Panc1 (cell line): ENCODE data around the gene ZNF511. TPM values are rescaled to one million over a fixed set of nuclear protein-coding genes. Genes with fewer than 3 reads are reported as not detected.

Source experiments
- ATAC-seq: fragments of 200-7000 bp; cut with Tn5 transposase; 2 replicates; pipeline ENCODE4 v1.9.1; 2020; ENCODE audit warnings: mild to moderate bottlenecking, moderate library complexity
- BruUV-seq: library from RNA; stranded (reverse); fragments of 400-500 nt; replicated peaks from 2 replicates; lab custom pipeline; 2021; lab: Mats Ljungman, UMichigan
- CTCF ChIA-PET: fragments of 300-600 bp; sonication (Branson Sonifier 250); formaldehyde crosslinking; loops from one replicate; lab custom pipeline; 2022; ENCODE audit warnings: antibody characterized with exemption; lab: Charles Lee
- POLR2A ChIA-PET: fragments of 300-600 bp; sonication (Branson Sonifier 250); formaldehyde crosslinking; loops from one replicate; lab custom pipeline; 2022; ENCODE audit warnings: antibody characterized with exemption; lab: Charles Lee
- DNase-seq: peaks from one replicate; pipeline ENCODE4 v3.0.0-alpha.2; 2010; ENCODE audit warnings: low read depth, low spot score
- H3K27ac ChIP-seq: 2 replicates; pipeline ENCODE4 v1.5.1; 2011; ENCODE audit warnings: mild to moderate bottlenecking, low read length, inconsistent platforms
- H3K27me3 ChIP-seq: fragments of 200-500 bp; sonication (Bioruptor generic); 2 replicates; pipeline ENCODE4 v1.6.0; 2014; ENCODE audit warnings: low read length, inconsistent platforms; ENCODE audit not compliant: control insufficient read depth, insufficient read depth
- H3K36me3 ChIP-seq: fragments of 200-500 bp; sonication (Bioruptor generic); 2 replicates; pipeline ENCODE4 v1.5.1; 2014; ENCODE audit warnings: inconsistent platforms, mild to moderate bottlenecking, low read length, moderate library complexity; ENCODE audit not compliant: control insufficient read depth, insufficient read depth
- H3K4me1 ChIP-seq: 2 replicates; pipeline ENCODE4 v1.5.1; 2011; ENCODE audit warnings: inconsistent platforms, mild to moderate bottlenecking, low read length, moderate library complexity; ENCODE audit not compliant: control insufficient read depth, insufficient read depth
- H3K4me3 ChIP-seq, 2 experiments: 2 replicates each; pipeline ENCODE4 v1.5.1; 2011 to 2012; ENCODE audit warnings: low read depth in 2 of 2, low read length in 2 of 2, mild to moderate bottlenecking in 2 of 2, inconsistent platforms in 1 of 2, moderate library complexity in 1 of 2
- H3K9me3 ChIP-seq: fragments of 200-500 bp; sonication (Bioruptor generic); 2 replicates; pipeline ENCODE4 v1.5.1; 2014; ENCODE audit warnings: low read depth, mild to moderate bottlenecking, inconsistent platforms, low read length, moderate library complexity; ENCODE audit not compliant: control insufficient read depth, insufficient read depth
- POLR2AphosphoS5 ChIP-seq: IDR thresholded peaks from 2 replicates; pipeline ENCODE4 v1.6.1; 2012; ENCODE audit warnings: mild to moderate bottlenecking, low read depth, low read length, moderate library complexity
- SIN3A ChIP-seq: IDR thresholded peaks from 2 replicates; pipeline ENCODE4 v1.6.1; 2012; ENCODE audit warnings: low read depth, mild to moderate bottlenecking, low read length, moderate library complexity, borderline replicate concordance; ENCODE audit not compliant: insufficient read depth
- TCF7L2 ChIP-seq: IDR thresholded peaks from 2 replicates; pipeline ENCODE4 v1.6.1; 2011; ENCODE audit warnings: mild to moderate bottlenecking, low read depth, low read length, inconsistent platforms
- in situ Hi-C: cut with HindIII; loops from 2 replicates; pipeline ENCODE4 v1.10.0; 2016; ENCODE audit warnings: low sequenced_read_pairs, low pct_unique_long_range_greater_than_20kb
- intact Hi-C: fragments of 100-400 bp; cut with micrococcal nuclease; formaldehyde crosslinking; loops from one replicate; pipeline ENCODE4 v1.10.0; 2022; ENCODE audit not compliant: unreplicated experiment
- total RNA-seq: library from RNA; stranded (reverse); gene quantifications from one replicate; pipeline ENCODE4 v1.2.1, GENCODE V29; 2021; ENCODE audit not compliant: unreplicated experiment
- TF ChIP-seq, protein P1 (sequence below), 2 experiments: IDR thresholded peaks; 2 replicates each; pipeline ENCODE4 v1.6.1; 2011 to 2012; ENCODE audit warnings: low read depth in 2 of 2, control low read depth in 1 of 2, low read length in 1 of 2, mild to moderate bottlenecking in 1 of 2, moderate library complexity in 1 of 2; ENCODE audit not compliant: insufficient read depth in 1 of 2
- TF ChIP-seq, protein P2 (sequence below): fragments of 450-650 bp; IDR thresholded peaks from 2 replicates; pipeline ENCODE4 v1.5.1; 2017; ENCODE audit warnings: mild to moderate bottlenecking

Gene ZNF511
- total RNA-seq, 1 experiment from 2014 or later, result 93.8 TPM

DNA sequence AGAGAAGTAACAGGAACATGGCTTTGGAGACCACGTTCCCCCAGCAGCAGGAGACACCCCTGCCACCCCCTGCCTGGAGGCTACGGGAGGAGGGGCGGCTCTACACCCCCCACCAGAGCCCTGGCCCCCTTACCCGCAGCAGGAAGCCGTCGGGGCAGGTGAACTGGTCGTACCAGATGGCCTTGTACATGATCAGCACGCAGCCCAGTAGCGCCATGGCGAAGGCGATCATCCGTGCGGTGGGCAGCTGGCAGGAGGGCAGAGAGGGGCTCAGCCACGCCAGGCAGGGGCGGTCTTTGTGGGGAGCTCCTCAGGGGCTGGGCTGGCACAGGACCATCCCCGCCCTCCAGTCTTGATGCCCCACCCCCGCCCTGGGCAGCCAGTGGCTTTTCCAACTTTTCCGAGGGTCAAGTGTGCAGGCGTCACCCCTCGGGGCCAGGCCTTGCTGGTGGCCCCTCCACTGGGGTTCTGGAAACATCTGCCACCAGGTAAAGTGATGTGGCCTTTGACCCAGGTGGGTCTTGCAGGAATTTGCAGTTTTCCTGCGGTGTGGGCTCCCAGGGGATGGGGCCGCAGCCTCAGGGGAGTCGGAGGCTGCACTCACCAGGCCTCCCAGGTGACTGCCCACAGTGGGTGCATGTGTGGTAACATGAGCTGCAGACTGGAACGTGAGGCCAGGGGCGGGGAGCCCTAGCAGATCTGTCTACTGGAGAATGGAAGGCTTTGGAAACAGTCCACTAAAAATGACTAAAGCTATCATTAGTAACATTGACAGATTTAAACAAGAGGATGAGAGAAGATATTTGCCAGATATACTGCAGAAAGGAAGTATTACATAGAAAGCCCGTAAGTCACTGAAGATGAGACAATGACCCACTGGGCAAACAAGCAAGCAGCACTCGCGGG, 18.3 kb downstream of the ZNF511 start:
- no TSS peak for BruUV-seq
- Histone ChIP-seq H3K4me3 (no peak overlapping the region), H3K27ac (no peak overlapping the region), H3K27me3 (no peaks in the 10 kb centered on the region), H3K9me3 (no peaks in the 10 kb centered on the region), H3K4me1 (peaks cover 17% of the 10 kb centered on the region), H3K36me3 (no peaks in the 10 kb centered on the region)
- CTCF ChIA-PET, result no interaction called here
- in situ Hi-C loops (no loop called here), intact Hi-C loops (no loop called here)
- no peak for TF ChIP-seq SIN3A
- no peak for ATAC-seq
- DNase-seq, result no peak
- POLR2A ChIA-PET, result no interaction called here

DNA sequence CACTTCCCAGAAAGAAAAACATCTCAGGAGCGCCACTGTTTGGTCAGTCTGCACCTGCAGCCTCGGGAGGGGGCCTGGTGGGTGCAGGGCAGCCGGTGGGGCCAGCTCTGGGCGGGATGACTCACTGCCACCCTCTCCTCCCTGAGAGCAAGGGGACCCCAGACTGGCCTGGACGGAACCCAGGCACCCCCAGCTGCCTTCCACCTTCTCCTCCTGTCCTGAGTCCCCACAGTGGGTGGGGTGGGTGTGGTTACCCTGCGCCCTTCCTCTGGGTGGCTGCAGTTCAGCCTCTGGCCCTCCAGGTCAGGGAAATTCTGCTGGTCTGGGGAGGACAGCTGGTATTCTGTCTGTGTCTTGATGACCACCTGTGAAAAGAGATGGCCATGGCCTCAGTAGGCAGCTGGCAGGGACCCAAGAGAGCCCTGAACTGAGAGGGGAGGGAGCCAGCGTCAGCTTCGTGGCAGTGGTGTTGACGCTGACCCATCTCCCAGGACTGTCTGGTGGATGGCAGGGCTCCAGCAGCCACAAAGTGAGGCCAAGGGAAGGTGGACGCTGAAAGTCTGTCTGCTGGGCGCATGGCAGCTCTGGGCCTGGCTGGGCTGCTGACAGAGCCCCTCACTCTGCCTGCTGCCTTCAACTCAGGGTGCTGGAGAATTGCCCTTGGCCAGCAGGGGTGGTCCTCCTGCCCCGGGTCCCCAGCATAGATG, 19.1 kb downstream of the ZNF511 start:
- ChIA-PET POLR2A (no interaction called here), CTCF (no interaction called here)
- H3K4me3 ChIP-seq, result no peak overlapping the region
- H3K9me3 ChIP-seq, result no peaks in the 10 kb centered on the region
- peaks cover 6% of the 10 kb centered on the region; the same call in 1 of the 2 replicates for H3K27me3 ChIP-seq
- intact Hi-C loops (no loop called here), in situ Hi-C loops (no loop called here)
- ATAC-seq, result no peak
- H3K36me3 ChIP-seq, result no peaks in the 10 kb centered on the region
- no peak for DNase-seq
- TF ChIP-seq POLR2AphosphoS5, result no peak
- TF ChIP-seq, protein P1, sequence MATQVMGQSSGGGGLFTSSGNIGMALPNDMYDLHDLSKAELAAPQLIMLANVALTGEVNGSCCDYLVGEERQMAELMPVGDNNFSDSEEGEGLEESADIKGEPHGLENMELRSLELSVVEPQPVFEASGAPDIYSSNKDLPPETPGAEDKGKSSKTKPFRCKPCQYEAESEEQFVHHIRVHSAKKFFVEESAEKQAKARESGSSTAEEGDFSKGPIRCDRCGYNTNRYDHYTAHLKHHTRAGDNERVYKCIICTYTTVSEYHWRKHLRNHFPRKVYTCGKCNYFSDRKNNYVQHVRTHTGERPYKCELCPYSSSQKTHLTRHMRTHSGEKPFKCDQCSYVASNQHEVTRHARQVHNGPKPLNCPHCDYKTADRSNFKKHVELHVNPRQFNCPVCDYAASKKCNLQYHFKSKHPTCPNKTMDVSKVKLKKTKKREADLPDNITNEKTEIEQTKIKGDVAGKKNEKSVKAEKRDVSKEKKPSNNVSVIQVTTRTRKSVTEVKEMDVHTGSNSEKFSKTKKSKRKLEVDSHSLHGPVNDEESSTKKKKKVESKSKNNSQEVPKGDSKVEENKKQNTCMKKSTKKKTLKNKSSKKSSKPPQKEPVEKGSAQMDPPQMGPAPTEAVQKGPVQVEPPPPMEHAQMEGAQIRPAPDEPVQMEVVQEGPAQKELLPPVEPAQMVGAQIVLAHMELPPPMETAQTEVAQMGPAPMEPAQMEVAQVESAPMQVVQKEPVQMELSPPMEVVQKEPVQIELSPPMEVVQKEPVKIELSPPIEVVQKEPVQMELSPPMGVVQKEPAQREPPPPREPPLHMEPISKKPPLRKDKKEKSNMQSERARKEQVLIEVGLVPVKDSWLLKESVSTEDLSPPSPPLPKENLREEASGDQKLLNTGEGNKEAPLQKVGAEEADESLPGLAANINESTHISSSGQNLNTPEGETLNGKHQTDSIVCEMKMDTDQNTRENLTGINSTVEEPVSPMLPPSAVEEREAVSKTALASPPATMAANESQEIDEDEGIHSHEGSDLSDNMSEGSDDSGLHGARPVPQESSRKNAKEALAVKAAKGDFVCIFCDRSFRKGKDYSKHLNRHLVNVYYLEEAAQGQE (IDR thresholded peaks at IDR 0.05; ENCODE audit: insufficient read depth in 1 of 2, low read depth in 2 of 2, low read length in 1 of 2), result no peak
- TF ChIP-seq SIN3A, result no peak
- TF ChIP-seq TCF7L2, result no peak
- TF ChIP-seq, protein P2, sequence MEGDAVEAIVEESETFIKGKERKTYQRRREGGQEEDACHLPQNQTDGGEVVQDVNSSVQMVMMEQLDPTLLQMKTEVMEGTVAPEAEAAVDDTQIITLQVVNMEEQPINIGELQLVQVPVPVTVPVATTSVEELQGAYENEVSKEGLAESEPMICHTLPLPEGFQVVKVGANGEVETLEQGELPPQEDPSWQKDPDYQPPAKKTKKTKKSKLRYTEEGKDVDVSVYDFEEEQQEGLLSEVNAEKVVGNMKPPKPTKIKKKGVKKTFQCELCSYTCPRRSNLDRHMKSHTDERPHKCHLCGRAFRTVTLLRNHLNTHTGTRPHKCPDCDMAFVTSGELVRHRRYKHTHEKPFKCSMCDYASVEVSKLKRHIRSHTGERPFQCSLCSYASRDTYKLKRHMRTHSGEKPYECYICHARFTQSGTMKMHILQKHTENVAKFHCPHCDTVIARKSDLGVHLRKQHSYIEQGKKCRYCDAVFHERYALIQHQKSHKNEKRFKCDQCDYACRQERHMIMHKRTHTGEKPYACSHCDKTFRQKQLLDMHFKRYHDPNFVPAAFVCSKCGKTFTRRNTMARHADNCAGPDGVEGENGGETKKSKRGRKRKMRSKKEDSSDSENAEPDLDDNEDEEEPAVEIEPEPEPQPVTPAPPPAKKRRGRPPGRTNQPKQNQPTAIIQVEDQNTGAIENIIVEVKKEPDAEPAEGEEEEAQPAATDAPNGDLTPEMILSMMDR, result no peak; the same call in 1 of the 2 replicates
- H3K4me1 ChIP-seq, result peaks cover 17% of the 10 kb centered on the region
- no peak overlapping the region for H3K27ac ChIP-seq
- no TSS peak for BruUV-seq
